B cell (primary cell): ENCODE measurements around the gene BNIPL.

Source experiments
- EZH2 ChIP-seq: IDR thresholded peaks from 2 replicates; pipeline ENCODE4 v1.6.1; 2012; ENCODE audit warnings: borderline replicate concordance, low read depth, mild to moderate bottlenecking, moderate library complexity, low read length; ENCODE audit not compliant: insufficient read depth, poor library complexity, severe bottlenecking
- TF ChIP-seq, protein P1 (sequence below): fragments of 200-600 bp; IDR thresholded peaks from one replicate; pipeline ENCODE4 v1.8.0; 2022; ENCODE audit warnings: antibody characterized with exemption, mild to moderate bottlenecking

GRCh38 chr1:151060007-151060656, 23.7 kb downstream of the BNIPL start, which contains the start of gene MLLT11:
- TF ChIP-seq, protein P1, sequence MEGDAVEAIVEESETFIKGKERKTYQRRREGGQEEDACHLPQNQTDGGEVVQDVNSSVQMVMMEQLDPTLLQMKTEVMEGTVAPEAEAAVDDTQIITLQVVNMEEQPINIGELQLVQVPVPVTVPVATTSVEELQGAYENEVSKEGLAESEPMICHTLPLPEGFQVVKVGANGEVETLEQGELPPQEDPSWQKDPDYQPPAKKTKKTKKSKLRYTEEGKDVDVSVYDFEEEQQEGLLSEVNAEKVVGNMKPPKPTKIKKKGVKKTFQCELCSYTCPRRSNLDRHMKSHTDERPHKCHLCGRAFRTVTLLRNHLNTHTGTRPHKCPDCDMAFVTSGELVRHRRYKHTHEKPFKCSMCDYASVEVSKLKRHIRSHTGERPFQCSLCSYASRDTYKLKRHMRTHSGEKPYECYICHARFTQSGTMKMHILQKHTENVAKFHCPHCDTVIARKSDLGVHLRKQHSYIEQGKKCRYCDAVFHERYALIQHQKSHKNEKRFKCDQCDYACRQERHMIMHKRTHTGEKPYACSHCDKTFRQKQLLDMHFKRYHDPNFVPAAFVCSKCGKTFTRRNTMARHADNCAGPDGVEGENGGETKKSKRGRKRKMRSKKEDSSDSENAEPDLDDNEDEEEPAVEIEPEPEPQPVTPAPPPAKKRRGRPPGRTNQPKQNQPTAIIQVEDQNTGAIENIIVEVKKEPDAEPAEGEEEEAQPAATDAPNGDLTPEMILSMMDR, result no peak
- no peak for TF ChIP-seq EZH2
